Stimulated activated naive B cell treated with anti-CD40 and anti-IgM and Interleukin-4, amounts not matched to agents 10 μg/mL and 1 μg/mL and 100 μg/mL, for 72 hours (primary cell): ENCODE results near the gene TTLL11.
"Not testable (repeated sequence)": the region's sequence is repeated elsewhere in the genome, so short reads cannot be mapped to it uniquely, and the experiment has no call there.

ENCODE experiments used
- ATAC-seq, 2 donors: fragments of 150-1000 bp; cut with Tn5 transposase; replicated peaks; 2 replicates each; pipeline ENCODE4 v1.10.0; 2021; ENCODE audit warnings: moderate library complexity in 1 of 2
- DNase-seq: peaks from one replicate; pipeline ENCODE4 v3.0.0; 2021
- H3K27ac Mint-ChIP-seq: one replicate; pipeline ENCODE4 v1.8.0; 2022; ENCODE audit warnings: mild to moderate bottlenecking, mixed read lengths
- H3K27me3 Mint-ChIP-seq, 2 donors: one replicate each; pipeline ENCODE4 v1.8.0; 2022; ENCODE audit warnings: mixed read lengths in 2 of 2
- H3K36me3 Mint-ChIP-seq, 2 donors: one replicate each; pipeline ENCODE4 v1.8.0; 2022; ENCODE audit warnings: mixed read lengths in 2 of 2, mild to moderate bottlenecking in 1 of 2
- H3K4me1 Mint-ChIP-seq, 2 donors: one replicate each; pipeline ENCODE4 v1.8.0; 2022; ENCODE audit warnings: mixed read lengths in 2 of 2, mild to moderate bottlenecking in 1 of 2
- H3K4me3 Mint-ChIP-seq, 2 donors: one replicate each; pipeline ENCODE4 v1.8.0; 2022; ENCODE audit warnings: mild to moderate bottlenecking in 2 of 2, mixed read lengths in 2 of 2, moderate library complexity in 1 of 2
- H3K9me3 Mint-ChIP-seq, 2 donors: one replicate each; pipeline ENCODE4 v1.8.0; 2022; ENCODE audit warnings: mixed read lengths in 2 of 2, mild to moderate bottlenecking in 1 of 2

TTLL11 gene

DNA sequence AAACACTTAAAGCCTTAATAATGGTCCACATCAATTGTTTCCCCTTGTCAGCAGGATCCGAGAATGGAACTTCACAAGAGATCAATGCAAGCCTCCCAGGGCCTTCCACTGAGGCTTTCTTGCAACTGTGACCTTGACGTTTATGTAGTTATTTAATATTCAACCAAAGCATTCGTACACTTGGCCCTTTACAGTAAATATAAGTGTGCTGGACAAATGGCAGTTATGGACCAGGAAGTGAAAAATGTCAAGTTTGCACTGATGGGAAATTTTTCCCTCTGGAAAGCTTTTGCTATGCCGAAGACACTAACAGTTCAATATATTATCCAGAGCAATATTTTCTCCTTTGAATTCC lies 101.8 kb downstream of the TTLL11 start:
- DNase-seq: no peak
- no peaks in the 10 kb centered on the region for H3K27me3 Mint-ChIP-seq
- no peaks in the 10 kb centered on the region for H3K9me3 Mint-ChIP-seq
- no peak for ATAC-seq
- peaks cover 0 to 2% of the 10 kb centered on the region in 2 donors for H3K4me1 Mint-ChIP-seq
- no peak overlapping the region for H3K4me3 Mint-ChIP-seq
- peaks cover 10 to 29% of the 10 kb centered on the region in 2 donors for H3K36me3 Mint-ChIP-seq
- no peak overlapping the region for H3K27ac Mint-ChIP-seq

GRCh38 chr9:121990600-121991306 lies 102.4 kb downstream of the TTLL11 start:
- Mint-ChIP-seq H3K4me3 (no peak overlapping the region), H3K4me1 (peaks cover 0 to 2% of the 10 kb centered on the region in 2 donors), H3K27me3 (no peaks in the 10 kb centered on the region), H3K9me3 (no peaks in the 10 kb centered on the region), H3K36me3 (peaks cover 10 to 29% of the 10 kb centered on the region in 2 donors), H3K27ac (no peak overlapping the region)
- DNase-seq: no peak
- no peak for ATAC-seq

GRCh38 chr9:121989010-121989409 lies 104.1 kb downstream of the TTLL11 start:
- no peak for ATAC-seq
- Mint-ChIP-seq H3K4me1 (peaks cover 0 to 2% of the 10 kb centered on the region in 2 donors), H3K4me3 (no peak overlapping the region), H3K9me3 (no peaks in the 10 kb centered on the region), H3K27ac (no peak overlapping the region), H3K36me3 (peaks cover 10 to 29% of the 10 kb centered on the region in 2 donors), H3K27me3 (no peaks in the 10 kb centered on the region)
- no peak for DNase-seq

- H3K4me3 Mint-ChIP-seq: no peak overlapping the region
- no peaks in the 10 kb centered on the region for H3K27me3 Mint-ChIP-seq
- ATAC-seq: no peak
- H3K4me1 Mint-ChIP-seq: peaks cover 0 to 2% of the 10 kb centered on the region in 2 donors
- peaks cover 13 to 32% of the 10 kb centered on the region in 2 donors for H3K36me3 Mint-ChIP-seq
- H3K9me3 Mint-ChIP-seq: no peaks in the 10 kb centered on the region
- no peak overlapping the region for H3K27ac Mint-ChIP-seq
- DNase-seq: no peak
Observed at GRCh38 chr9:121987314-121987713, 105.8 kb downstream of the TTLL11 start.

- Mint-ChIP-seq H3K9me3 (peaks cover 7 to 8% of the 10 kb centered on the region in 2 donors), H3K4me1 (peaks cover 0 to 2% of the 10 kb centered on the region in 2 donors), H3K27me3 (no peaks in the 10 kb centered on the region), H3K27ac (no peak overlapping the region), H3K4me3 (no peak overlapping the region), H3K36me3 (peaks cover 20 to 42% of the 10 kb centered on the region in 2 donors)
- DNase-seq (no peak), ATAC-seq (no peak)
Observed at GRCh38 chr9:121985792-121986494, 107.2 kb downstream of the TTLL11 start.

GRCh38 chr9:121984726-121985402 lies 108.2 kb downstream of the TTLL11 start:
- Mint-ChIP-seq H3K27me3 (no peaks in the 10 kb centered on the region), H3K27ac (no peak overlapping the region), H3K9me3 (peaks cover 9 to 11% of the 10 kb centered on the region in 2 donors), H3K4me3 (no peak overlapping the region), H3K36me3 (peaks cover 21 to 45% of the 10 kb centered on the region in 2 donors), H3K4me1 (peaks cover 0 to 2% of the 10 kb centered on the region in 2 donors)
- no peak for DNase-seq
- ATAC-seq: no peak

DNA sequence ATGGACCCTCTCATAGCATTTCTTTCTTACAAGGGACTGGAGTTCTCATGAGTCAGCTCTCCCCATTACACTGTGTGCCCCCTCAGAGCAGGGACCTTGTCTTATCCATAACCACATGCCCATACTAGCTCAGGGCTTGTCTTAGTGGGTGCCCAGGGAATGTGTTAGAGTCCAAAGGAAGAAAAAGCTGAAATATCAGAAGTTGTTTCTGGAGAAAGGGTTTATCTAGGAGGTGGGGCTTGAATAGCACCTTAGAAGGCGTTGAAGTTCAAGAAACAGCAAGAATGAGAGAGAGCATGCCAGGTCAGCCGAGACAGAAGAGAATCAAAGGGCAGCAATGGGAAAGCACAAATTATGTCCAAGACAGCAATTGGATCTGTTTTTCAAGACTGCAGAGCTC lies 109.4 kb downstream of the TTLL11 start:
- no peak for DNase-seq
- Mint-ChIP-seq H3K4me1 (peaks cover 0 to 2% of the 10 kb centered on the region in 2 donors), H3K4me3 (no peak overlapping the region), H3K9me3 (peaks cover 9 to 11% of the 10 kb centered on the region in 2 donors), H3K27ac (no peak overlapping the region), H3K36me3 (peaks cover 15 to 36% of the 10 kb centered on the region in 2 donors), H3K27me3 (no peaks in the 10 kb centered on the region)
- ATAC-seq: no peak

- Mint-ChIP-seq H3K27me3 (no peaks in the 10 kb centered on the region), H3K27ac (no peak overlapping the region), H3K4me3 (no peak overlapping the region), H3K9me3 (peaks cover 9 to 11% of the 10 kb centered on the region in 2 donors), H3K36me3 (peaks cover 11 to 16% of the 10 kb centered on the region in 2 donors), H3K4me1 (no peaks in the 10 kb centered on the region)
- ATAC-seq: no peak
- no peak for DNase-seq
Observed at GRCh38 chr9:121981118-121981883, 111.8 kb downstream of the TTLL11 start.

DNA sequence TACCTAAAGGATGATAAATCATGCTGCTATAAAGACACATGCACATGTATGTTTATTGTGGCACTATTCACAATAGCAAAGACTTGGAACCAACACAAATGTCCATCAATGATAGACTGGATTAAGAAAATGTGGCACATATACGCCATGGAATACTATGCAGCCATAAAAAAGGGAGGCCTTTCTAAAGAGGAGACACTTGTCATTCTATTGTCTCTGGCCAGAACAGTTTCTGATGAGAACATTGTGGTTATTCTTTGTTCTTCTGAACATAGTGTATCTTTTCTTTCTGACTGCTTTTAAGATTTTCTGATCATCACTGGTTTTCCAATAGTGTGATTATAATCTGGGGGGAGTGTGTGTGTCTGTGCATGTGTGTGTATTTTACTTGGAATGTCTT lies 112.4 kb downstream of the TTLL11 start:
- DNase-seq, H3K4me1 Mint-ChIP-seq, H3K27ac Mint-ChIP-seq, ATAC-seq, H3K27me3 Mint-ChIP-seq, H3K4me3 Mint-ChIP-seq: not testable (repeated sequence)
- Mint-ChIP-seq H3K36me3 (peaks cover 11 to 16% of the 10 kb centered on the region in 2 donors), H3K9me3 (peaks cover 9 to 11% of the 10 kb centered on the region in 2 donors)

DNA sequence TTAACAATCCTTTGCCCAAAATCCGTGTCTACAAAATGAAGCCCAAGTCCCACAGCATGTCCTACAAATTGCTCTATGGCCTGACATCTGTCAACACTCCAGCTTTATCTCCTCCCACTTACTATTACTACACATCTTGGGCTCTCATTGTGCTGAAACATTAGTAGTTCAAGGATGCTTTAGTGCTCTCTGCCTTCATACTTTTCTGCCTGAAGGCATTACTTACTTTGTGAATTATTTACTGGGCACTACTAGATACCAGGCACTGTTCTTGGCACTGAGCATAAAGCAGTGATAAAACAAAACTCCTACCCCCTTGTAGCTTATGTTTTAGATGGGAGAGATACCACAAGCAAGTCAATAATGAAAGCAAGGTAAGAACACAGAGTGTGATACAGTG lies 113.4 kb downstream of the TTLL11 start:
- Mint-ChIP-seq H3K4me3 (no peak overlapping the region), H3K27ac (no peak overlapping the region), H3K9me3 (peaks cover 9 to 11% of the 10 kb centered on the region in 2 donors), H3K27me3 (no peaks in the 10 kb centered on the region), H3K4me1 (peaks cover 0 to 3% of the 10 kb centered on the region in 2 donors), H3K36me3 (peaks cover 11 to 16% of the 10 kb centered on the region in 2 donors)
- ATAC-seq (no peak), DNase-seq (no peak)

- no peak overlapping the region for H3K4me3 Mint-ChIP-seq
- DNase-seq (no peak), ATAC-seq (no peak)
- H3K9me3 Mint-ChIP-seq: peaks cover 5 to 7% of the 10 kb centered on the region in 2 donors
- H3K27ac Mint-ChIP-seq: no peak overlapping the region
- no peaks in the 10 kb centered on the region for H3K27me3 Mint-ChIP-seq
- H3K4me1 Mint-ChIP-seq: peaks cover 9% of the 10 kb centered on the region in 2 donors
- H3K36me3 Mint-ChIP-seq: peaks cover 9 to 16% of the 10 kb centered on the region in 2 donors
Observed at GRCh38 chr9:121976751-121977150, 116.4 kb downstream of the TTLL11 start.

- Mint-ChIP-seq H3K27me3 (no peaks in the 10 kb centered on the region), H3K4me3 (no peak overlapping the region), H3K36me3 (peaks cover 8 to 13% of the 10 kb centered on the region in 2 donors), H3K27ac (no peak overlapping the region), H3K9me3 (peaks cover 1 to 3% of the 10 kb centered on the region in 2 donors), H3K4me1 (peaks cover 9% of the 10 kb centered on the region in 2 donors)
- ATAC-seq (no peak), DNase-seq (no peak)
Observed at GRCh38 chr9:121975801-121976277, 117.3 kb downstream of the TTLL11 start.

DNA sequence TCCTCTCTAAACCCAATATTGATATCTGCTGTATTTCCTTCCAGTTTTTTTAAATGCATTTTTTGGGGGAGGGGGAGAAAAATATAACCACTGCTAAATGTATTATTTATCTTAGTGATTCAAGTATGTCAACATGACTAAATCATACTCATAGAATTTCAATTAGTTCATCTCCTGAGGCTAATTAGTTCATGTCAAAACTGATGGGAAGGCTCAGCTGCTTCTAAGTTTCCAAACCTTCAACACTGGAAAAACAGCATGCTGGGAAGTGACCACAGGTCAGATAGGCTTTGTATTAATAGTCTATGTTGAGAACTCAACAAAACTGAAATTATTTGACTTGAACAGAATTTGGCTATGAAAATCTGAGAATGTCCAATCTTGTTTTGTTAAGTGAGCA lies 118.7 kb downstream of the TTLL11 start:
- peaks cover 0 to 2% of the 10 kb centered on the region in 2 donors for H3K9me3 Mint-ChIP-seq
- no peak overlapping the region for H3K27ac Mint-ChIP-seq
- peaks cover 9 to 11% of the 10 kb centered on the region in 2 donors for H3K4me1 Mint-ChIP-seq
- H3K27me3 Mint-ChIP-seq: no peaks in the 10 kb centered on the region
- peaks cover 10 to 15% of the 10 kb centered on the region in 2 donors for H3K36me3 Mint-ChIP-seq
- ATAC-seq (no peak), DNase-seq (no peak)
- H3K4me3 Mint-ChIP-seq: no peak overlapping the region

GRCh38 chr9:121972501-121972981 lies 120.6 kb downstream of the TTLL11 start:
- DNase-seq (peak; percentile 26), ATAC-seq (peak; percentile 84 to 91)
- Mint-ChIP-seq H3K27ac (no peak overlapping the region), H3K9me3 (peaks cover 0 to 2% of the 10 kb centered on the region in 2 donors), H3K36me3 (peaks cover 12 to 18% of the 10 kb centered on the region in 2 donors), H3K4me3 (no peak overlapping the region), H3K27me3 (no peaks in the 10 kb centered on the region), H3K4me1 (peaks cover 9 to 11% of the 10 kb centered on the region in 2 donors)
